OCI-LY3 (cell line): ENCODE results near the gene OR14A2.
"Not testable (repeated sequence)": the region's sequence is repeated elsewhere in the genome, so short reads cannot be mapped to it uniquely, and the experiment has no call there.

Source experiments
- H2AFZ ChIP-seq: fragments of 200-600, 300-600 bp; shearing (Covaris generic); 2 replicates; pipeline ENCODE4 v1.6.0; 2014; ENCODE audit warnings: antibody characterized with exemption, low read depth, low read length
- H3K27ac ChIP-seq: fragments of 200-600, 300-600 bp; sonication (generic); 2 replicates; pipeline ENCODE4 v1.5.1; 2014; ENCODE audit warnings: mild to moderate bottlenecking, low read length, moderate library complexity, mixed read lengths
- H3K27me3 ChIP-seq: fragments of 200-600, 300-600 bp; sonication (generic); 2 replicates; pipeline ENCODE4 v1.6.1; 2014; ENCODE audit warnings: low read depth, low read length, mixed read lengths
- H3K36me3 ChIP-seq: fragments of 200-600, 300-600 bp; sonication (generic); replicated peaks from 2 replicates; pipeline ENCODE3; 2014; ENCODE audit warnings: low read depth, low read length, mixed read lengths
- H3K4me1 ChIP-seq: fragments of 300-600, 200-600 bp; sonication (generic); 2 replicates; pipeline ENCODE4 v1.6.1; 2014; ENCODE audit warnings: low read length, mixed read lengths
- H3K4me2 ChIP-seq: fragments of 200-600, 300-600 bp; sonication (generic); 2 replicates; pipeline ENCODE4 v1.6.1; 2014; ENCODE audit warnings: low read length, mixed read lengths
- H3K4me3 ChIP-seq: fragments of 300-600, 200-600 bp; sonication (generic); 2 replicates; pipeline ENCODE4 v1.5.1; 2014; ENCODE audit warnings: antibody characterized with exemption, mild to moderate bottlenecking, low read length, moderate library complexity
- H3K79me2 ChIP-seq: fragments of 300-600, 200-600 bp; shearing (Covaris generic); 2 replicates; pipeline ENCODE4 v1.6.1; 2014; ENCODE audit warnings: mild to moderate bottlenecking, low read length, mixed read lengths
- H3K9ac ChIP-seq: fragments of 300-600, 200-600 bp; shearing (Covaris generic); 2 replicates; pipeline ENCODE4 v1.6.0; 2014; ENCODE audit warnings: mild to moderate bottlenecking, low read length, moderate library complexity
- H3K9me3 ChIP-seq: fragments of 200-600, 300-600 bp; shearing (Covaris generic); 2 replicates; pipeline ENCODE4 v1.6.1; 2014; ENCODE audit warnings: low read length, mixed read lengths; ENCODE audit not compliant: insufficient read depth
- H4K20me1 ChIP-seq: fragments of 200-600, 300-600 bp; sonication (generic); 2 replicates; pipeline ENCODE4 v1.6.1; 2016; ENCODE audit warnings: low read length, mixed read lengths; ENCODE audit not compliant: insufficient read depth
- EZH2phosphoT487 ChIP-seq: fragments of 200-600 bp; shearing (Covaris generic); IDR thresholded peaks from 2 replicates; pipeline ENCODE4 v1.6.1; 2018; ENCODE audit warnings: antibody characterized with exemption, mixed run types, low read depth
- TF ChIP-seq, protein P1 (sequence below): fragments of 200-600, 300-600 bp; sonication (generic); IDR thresholded peaks from 2 replicates; pipeline ENCODE4 v1.5.1; 2014; ENCODE audit warnings: antibody characterized with exemption, low read length, low read depth

The OR14A2 gene

DNA sequence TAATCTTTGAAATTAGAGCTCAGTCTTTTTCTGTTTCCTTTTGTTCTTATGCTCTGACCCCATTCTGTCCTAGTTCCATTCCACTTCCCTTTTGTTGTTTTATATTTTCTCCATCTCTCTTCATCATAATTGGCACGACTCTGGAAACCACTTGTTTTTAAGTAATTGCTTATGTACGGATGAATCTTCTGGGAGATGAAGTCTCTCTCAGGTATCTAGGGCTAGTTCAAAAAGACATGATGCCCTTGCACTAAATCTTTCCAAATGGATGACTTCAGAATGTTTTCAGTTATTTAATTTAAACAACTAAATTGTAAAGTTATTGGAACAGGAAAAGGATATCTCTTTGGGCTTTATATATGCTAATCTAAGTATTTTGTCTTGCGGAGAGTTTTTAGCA is 31.4 kb downstream of the OR14A2 start, which contains the start of gene OR6F1:
Gene OR6F1 (minus strand): TSS at position 101 of the 400 bp plus-strand sequence. CDS start 3,891 bp downstream, outside the sequence.
- Histone ChIP-seq H3K4me1 (no peaks in the 10 kb centered on the region), H3K79me2 (no peaks in the 10 kb centered on the region), H3K4me3 (no peak within 1 kb of the TSS), H3K36me3 (no peaks in the 10 kb centered on the region), H3K9me3 (no peaks in the 10 kb centered on the region), H3K9ac (no peak within 1 kb of the TSS), H3K27me3 (no peaks in the 10 kb centered on the region), H3K27ac (no peak within 1 kb of the TSS), H4K20me1 (no peaks in the 10 kb centered on the region), H3K4me2 (no peak within 1 kb of the TSS), H2AFZ (no peak within 1 kb of the TSS)
- TF ChIP-seq EZH2phosphoT487 = no peak
- TF ChIP-seq, protein P1, sequence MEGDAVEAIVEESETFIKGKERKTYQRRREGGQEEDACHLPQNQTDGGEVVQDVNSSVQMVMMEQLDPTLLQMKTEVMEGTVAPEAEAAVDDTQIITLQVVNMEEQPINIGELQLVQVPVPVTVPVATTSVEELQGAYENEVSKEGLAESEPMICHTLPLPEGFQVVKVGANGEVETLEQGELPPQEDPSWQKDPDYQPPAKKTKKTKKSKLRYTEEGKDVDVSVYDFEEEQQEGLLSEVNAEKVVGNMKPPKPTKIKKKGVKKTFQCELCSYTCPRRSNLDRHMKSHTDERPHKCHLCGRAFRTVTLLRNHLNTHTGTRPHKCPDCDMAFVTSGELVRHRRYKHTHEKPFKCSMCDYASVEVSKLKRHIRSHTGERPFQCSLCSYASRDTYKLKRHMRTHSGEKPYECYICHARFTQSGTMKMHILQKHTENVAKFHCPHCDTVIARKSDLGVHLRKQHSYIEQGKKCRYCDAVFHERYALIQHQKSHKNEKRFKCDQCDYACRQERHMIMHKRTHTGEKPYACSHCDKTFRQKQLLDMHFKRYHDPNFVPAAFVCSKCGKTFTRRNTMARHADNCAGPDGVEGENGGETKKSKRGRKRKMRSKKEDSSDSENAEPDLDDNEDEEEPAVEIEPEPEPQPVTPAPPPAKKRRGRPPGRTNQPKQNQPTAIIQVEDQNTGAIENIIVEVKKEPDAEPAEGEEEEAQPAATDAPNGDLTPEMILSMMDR = no peak

GRCh38 chr1:247713753-247714152 is 34.2 kb downstream of the OR14A2 start:
- Histone ChIP-seq H3K9ac (no peak overlapping the region), H3K79me2 (no peaks in the 10 kb centered on the region), H3K9me3 (no peaks in the 10 kb centered on the region), H2AFZ (no peak overlapping the region), H3K27me3 (peaks cover 6% of the 10 kb centered on the region; the same call in 1 of the 2 replicates), H4K20me1 (no peaks in the 10 kb centered on the region), H3K4me1 (no peaks in the 10 kb centered on the region), H3K36me3 (no peaks in the 10 kb centered on the region), H3K4me3 (no peak overlapping the region), H3K4me2 (no peak overlapping the region), H3K27ac (no peak overlapping the region)
- TF ChIP-seq, protein P1 = no peak
- no peak for TF ChIP-seq EZH2phosphoT487

GRCh38 chr1:247710681-247711080 is 37.3 kb downstream of the OR14A2 start:
- H3K79me2 ChIP-seq, H3K27ac ChIP-seq, H3K4me3 ChIP-seq, H4K20me1 ChIP-seq, H3K4me2 ChIP-seq, H3K4me1 ChIP-seq, H2AFZ ChIP-seq, H3K9ac ChIP-seq, H3K27me3 ChIP-seq, H3K36me3 ChIP-seq, H3K9me3 ChIP-seq: not testable (repeated sequence)

DNA sequence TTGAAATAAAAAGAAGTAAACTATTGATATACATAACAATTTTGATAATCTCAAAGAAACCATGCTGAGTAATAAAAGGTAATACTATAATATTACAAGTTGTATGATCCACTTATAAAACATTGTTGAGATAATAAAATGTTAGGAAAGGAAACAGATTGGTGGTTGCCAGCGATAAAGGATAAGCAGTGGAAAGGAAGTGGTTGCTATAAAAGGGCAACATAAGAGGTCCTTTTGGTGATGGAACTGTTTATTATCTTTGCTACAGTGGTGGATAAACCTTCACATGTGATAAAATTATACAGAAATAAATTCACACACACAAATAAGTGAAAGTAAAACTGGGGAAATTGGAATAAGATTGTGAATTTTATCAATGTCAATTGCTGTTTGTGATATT is 46.6 kb downstream of the OR14A2 start:
- no peak overlapping the region for H3K27ac ChIP-seq
- 0 out of 2 replicates have a peak, but pooled peaks cover 2% of the 10 kb centered on the region for H3K27me3 ChIP-seq
- H4K20me1 ChIP-seq = no peaks in the 10 kb centered on the region
- H3K9me3 ChIP-seq = no peaks in the 10 kb centered on the region
- no peaks in the 10 kb centered on the region for H3K79me2 ChIP-seq
- no peak overlapping the region for H3K4me2 ChIP-seq
- H3K4me3 ChIP-seq = no peak overlapping the region
- no peak for TF ChIP-seq EZH2phosphoT487
- H3K9ac ChIP-seq = no peak overlapping the region
- H2AFZ ChIP-seq = no peak overlapping the region
- H3K36me3 ChIP-seq = no peaks in the 10 kb centered on the region
- H3K4me1 ChIP-seq = no peaks in the 10 kb centered on the region

DNA sequence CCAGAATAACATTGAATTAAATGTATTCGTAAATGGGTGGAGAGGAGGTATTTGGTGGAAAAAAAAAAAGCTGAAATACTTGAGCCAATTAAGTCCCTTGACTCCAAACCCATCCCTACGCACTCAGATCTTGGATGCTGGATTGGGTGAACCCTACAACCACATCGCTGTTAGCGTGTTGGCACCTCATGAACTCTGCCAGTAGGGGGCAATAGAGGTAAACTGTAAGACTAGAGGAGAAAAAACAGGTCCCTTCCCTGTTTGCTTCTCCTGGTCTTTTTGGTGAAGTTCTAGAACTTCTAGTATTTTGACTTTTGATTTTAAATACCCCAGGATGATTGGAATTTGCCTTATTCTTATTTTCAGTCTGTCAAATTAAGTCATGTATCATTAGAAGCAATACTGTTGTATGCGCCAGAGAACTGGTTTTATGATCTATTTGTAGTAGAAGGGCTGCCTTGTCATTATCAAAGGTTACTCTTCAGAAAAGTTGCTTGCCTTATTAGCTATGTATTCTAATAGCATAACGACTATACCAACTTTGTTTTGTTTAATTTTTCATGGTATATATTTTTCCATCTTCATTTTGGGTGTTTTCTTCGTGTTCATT is 66.5 kb downstream of the OR14A2 start:
- H3K4me1 ChIP-seq = peaks cover 11% of the 10 kb centered on the region
- no peak overlapping the region for H3K4me2 ChIP-seq
- no peaks in the 10 kb centered on the region for H3K79me2 ChIP-seq
- H4K20me1 ChIP-seq = no peaks in the 10 kb centered on the region
- H3K27me3 ChIP-seq = peaks cover 7% of the 10 kb centered on the region; the same call in 1 of the 2 replicates
- H3K9me3 ChIP-seq = no peaks in the 10 kb centered on the region
- no peak overlapping the region for H3K4me3 ChIP-seq
- H3K27ac ChIP-seq = no peak overlapping the region
- H2AFZ ChIP-seq = no peak overlapping the region
- no peaks in the 10 kb centered on the region for H3K36me3 ChIP-seq
- no peak overlapping the region for H3K9ac ChIP-seq
- no peak for TF ChIP-seq EZH2phosphoT487
- TF ChIP-seq, protein P1 = peak; percentile 98
